GM15510 (cell line): ENCODE measurements around the gene ZACN.

Experiments
- POLR2A ChIP-seq: IDR thresholded peaks from 3 replicates; pipeline ENCODE4 v1.6.1; 2011; ENCODE audit warnings: borderline replicate concordance; ENCODE audit not compliant: insufficient read length; ENCODE audit errors: extremely low read depth

Gene ZACN

DNA sequence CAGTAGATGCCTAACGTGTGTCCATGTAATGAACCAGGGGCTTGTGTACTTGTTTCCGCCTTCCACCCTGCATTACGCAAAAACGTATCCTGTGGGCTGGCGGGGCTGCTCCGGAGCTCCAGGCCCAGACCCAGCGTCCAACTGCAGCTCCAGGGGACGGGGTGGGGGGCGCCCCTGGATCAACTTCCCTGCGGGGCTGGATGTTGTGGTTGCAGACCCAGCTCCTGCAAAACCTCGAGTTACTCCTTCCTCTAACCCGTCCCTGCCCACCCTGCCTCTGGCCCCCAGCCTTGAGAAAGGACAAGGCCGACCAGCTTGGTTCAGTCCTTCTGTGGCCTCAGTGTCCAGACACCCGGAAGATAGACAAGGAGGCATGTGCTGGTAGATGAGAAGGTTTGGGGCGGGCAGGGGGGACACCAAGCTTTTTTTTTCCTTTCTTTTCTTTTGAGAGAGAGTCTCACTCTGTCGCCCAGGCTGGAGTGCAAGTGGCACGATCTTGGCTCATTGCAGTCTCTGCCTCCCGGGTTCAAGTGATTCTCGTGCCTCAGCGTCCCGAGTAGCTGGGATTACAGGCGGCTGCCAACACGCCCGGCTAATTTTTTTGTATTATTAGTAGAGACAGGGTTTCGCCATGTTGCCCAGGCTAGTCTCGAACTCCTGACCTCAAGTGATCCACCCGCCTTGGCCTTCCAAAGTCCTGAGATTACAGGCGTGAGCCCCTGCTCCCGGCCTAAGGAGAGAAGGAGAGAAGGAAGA, 25.3 kb downstream of the ZACN start:
- TF ChIP-seq POLR2A = no peak

DNA sequence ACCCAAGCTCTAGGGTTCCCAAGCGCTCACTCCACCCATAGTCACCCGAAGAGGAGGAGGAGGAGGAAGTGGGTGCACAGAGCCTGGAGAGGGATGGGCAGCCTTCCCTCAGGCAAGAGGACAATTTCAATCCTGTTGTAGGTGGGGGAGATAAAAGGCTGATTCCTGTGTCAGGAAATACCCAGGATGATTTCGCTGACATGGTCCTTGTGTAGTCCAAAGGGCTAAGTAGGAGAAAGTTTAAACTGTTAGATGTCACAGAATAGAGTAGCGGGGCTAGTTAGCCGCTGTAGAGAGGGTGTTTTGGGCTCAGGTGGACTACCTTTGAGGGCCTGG, 25.9 kb downstream of the ZACN start:
- TF ChIP-seq POLR2A = no peak

DNA sequence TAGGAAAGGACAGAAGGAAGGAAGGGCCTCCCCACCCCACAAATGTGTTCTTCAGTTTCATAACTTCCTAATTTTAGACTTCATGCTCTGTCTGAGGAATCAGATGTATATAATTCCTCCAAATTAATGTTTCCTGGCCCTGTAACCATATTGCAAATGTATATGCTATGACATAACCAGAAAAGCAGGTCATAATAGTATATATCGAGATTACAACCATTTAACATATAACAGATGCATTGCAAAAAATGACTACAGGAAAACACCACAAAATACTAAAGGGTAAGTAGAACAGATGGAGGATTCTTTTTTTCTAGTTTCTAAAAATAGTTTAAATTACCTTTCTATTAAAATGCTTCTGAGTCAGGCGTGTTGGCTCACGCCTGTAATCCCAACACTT, 27.7 kb downstream of the ZACN start:
- no peak for TF ChIP-seq POLR2A

DNA sequence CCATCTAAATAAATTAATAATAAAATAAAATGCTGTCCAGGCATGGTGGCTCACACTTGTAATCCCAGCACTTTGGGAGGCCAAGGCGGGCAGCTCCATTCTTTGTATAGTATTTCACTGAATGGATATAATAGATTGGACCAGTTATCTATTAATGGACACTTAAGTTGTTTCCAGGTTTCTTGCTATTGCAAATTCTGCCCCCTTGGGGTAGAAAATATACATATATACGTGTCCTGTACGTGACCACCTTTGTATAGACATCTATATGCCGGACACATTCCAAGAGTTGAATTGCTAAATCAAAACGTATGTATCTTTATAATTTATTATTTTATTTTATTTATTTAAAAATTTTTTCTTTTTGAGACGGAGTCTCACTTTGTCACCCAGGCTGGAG, 28.5 kb downstream of the ZACN start:
- no peak for TF ChIP-seq POLR2A

DNA sequence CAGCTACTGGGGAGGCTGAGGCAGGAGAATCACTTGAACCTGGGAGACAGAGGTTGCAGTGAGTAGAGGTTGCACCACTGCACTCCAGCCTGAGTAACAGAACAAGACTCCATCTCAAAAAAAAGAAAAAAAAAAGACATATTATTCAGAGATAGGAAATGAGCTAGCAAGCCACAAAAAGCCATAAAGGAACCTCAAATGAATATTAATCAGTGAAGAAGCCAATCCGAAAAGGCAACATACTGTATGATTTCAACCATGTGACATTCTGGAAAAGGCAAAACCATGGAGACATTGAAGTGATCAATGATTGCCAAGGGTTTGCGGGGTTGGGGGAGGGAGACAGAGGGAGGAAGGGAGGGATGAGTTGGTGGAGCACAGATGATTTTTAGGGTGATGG, 33.0 kb downstream of the ZACN start:
- no peak for TF ChIP-seq POLR2A

DNA sequence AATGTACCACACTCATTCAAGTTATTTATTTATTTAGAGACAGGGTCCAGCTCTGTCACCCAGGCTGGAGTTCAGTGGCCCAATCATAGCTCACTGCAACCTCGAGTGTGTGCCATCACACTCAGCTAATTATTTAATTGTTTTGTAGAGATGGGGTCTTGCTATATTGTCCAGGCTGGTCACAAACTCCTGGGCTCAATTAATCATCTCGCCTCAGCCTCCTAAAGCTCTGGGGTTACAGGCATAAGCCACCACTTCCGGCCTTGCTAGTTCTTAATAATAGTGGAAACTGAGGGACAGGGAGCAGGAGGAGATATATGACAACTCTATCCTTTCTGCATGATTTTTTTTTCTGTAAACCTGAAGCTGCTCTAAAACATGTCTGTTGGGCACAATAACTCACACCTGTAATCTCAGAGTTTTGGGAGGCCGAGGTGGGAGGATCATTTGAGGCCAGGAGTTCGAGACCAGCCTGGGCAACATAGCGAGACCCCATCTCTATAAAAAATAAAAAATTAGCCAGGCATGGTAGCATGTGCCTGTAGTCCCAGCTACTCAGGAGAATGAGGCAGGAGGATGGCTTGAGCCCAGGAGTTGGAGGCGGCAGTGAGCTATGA, 36.3 kb downstream of the ZACN start:
- TF ChIP-seq POLR2A = no peak

DNA sequence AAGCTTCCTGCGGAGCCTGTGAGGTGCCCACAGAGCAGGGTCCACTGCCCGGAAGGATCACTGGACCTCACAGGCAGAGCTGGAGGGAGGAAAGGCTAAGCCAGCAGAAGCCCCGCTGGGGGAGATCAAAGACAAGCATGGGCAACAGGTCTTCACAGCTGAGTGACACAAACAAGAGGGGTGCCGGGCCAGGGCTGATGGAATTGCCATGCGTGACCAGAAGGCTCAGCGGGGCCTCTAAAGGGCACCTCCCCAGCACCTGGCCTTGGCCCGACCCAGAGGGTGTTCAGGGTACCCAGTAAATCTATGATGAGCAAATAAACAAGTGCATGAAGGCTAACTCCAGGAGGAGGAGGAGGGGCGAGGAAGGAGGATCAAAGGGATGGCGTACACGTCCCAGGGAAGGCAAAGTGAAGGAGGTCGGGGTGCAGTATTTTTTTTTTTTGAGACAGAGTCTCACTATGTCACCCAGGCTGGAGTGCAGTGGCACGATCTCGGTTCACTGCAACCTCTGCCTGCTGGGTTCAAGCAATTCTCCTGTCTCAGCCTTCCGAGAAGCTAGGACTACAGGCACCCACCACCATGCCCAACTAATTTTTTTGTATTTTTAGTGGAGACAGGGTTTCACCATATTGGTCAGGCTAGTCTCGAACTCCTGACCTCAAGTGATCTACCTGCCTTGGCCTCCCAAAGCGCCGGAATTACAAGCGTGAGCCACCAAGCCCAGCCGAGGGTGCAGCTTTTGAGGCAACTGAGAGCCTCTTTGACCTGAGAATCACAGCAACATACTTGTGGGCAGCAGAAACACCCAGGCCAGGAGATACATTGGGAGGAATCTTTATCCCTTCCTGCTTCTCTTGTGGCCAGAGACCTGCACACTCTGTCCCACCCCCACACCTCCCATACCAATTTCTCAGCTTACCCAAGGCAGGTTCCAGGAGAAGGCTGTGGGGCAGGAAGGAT, 40.7 kb downstream of the ZACN start:
- TF ChIP-seq POLR2A = no peak

DNA sequence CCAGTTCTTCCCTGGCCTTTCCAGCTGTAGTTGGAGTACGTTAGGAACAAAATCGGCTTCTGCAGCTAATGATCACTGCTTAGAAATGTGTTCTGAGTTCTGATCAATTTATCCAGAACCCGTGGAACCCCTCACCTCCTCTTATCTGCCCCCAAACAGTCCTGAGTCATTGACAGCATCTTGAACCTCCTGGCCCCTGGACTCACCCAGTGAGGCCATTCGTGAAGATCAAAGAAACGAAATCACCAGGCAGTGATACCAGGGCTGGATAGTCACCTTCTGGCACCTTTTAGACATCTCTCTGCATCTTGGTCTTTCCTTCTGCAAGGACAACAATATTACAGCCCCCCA, 41.7 kb downstream of the ZACN start:
- TF ChIP-seq POLR2A = no peak

DNA sequence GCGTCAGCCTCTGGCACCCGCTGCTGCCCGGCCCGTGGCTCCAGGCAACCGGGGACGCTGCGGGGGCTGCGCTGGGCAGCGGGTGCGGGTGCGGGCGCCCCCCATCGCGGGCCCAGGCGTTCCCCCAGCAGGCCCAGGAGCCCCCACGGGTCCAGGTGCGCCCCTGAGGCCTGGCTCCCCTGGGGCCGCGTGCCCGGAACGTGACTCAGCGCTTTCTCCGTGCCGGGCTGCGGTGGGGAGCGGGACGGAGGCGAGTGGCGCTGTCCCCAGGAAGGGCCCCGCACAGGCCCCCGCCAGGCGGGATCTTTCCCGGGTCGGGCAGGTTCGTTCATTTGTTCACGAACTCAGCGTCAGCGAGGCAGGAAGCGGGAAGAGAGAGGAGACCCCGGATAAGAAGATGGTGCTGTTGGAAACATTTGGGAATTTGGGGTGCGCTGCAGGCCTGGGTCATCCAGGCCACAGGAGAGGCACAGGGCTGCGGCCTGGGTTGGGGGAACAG, 43.0 kb downstream of the ZACN start:
- TF ChIP-seq POLR2A = no peak

DNA sequence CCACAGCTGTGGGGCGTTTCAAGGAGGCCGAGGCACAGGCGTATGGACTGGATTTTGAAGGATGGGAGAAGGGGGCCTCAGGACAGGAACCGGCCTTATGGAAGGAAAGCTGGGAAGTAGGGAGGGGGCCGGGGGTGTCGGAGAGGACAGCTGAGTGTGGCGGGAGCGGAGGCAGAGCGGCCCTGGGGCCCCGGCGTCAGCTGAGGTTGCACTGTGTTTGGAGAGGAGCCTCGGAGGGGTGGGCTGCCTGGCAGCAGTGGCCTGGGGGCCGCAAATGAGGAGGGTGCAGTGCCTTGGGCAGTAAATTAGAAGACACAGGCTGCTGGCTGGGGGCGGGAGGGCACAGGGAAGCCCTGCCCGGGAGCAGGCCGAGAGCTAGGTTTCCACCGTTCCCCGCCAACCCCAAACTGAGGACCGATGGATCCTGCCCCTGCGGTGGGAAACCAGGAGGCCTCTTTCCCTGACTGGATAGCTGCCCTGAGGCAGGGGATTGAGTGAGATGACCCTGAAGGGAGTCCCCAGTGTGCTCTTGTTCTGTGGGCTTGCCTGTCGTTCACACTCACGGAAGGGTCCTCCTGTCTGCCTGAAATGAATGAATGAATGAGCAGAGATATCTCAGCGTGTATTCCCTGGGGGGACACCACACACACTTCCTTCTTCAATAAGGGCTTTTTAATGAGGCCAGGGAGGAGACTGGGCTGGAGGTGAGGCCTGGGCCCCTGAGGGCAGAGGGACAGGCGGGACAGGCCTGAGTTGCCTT, 43.6 kb downstream of the ZACN start:
- TF ChIP-seq POLR2A = no peak

DNA sequence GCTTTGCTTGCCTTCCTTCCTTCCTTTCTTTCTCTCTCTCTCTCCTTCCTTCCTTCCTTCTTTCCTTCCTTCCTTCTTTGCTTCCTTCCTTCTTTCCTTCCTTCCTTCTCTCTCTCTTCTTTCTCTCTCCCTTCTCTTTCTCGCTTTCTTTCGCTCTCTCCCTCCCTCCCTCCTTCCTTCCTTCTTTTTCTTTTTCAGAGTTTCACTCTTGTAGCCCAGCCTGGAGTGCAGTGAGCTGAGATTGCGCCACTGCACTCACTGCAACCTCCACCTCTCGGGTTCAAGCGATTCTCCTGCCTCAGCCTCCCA, 44.2 kb downstream of the ZACN start:
- TF ChIP-seq POLR2A = no peak

DNA sequence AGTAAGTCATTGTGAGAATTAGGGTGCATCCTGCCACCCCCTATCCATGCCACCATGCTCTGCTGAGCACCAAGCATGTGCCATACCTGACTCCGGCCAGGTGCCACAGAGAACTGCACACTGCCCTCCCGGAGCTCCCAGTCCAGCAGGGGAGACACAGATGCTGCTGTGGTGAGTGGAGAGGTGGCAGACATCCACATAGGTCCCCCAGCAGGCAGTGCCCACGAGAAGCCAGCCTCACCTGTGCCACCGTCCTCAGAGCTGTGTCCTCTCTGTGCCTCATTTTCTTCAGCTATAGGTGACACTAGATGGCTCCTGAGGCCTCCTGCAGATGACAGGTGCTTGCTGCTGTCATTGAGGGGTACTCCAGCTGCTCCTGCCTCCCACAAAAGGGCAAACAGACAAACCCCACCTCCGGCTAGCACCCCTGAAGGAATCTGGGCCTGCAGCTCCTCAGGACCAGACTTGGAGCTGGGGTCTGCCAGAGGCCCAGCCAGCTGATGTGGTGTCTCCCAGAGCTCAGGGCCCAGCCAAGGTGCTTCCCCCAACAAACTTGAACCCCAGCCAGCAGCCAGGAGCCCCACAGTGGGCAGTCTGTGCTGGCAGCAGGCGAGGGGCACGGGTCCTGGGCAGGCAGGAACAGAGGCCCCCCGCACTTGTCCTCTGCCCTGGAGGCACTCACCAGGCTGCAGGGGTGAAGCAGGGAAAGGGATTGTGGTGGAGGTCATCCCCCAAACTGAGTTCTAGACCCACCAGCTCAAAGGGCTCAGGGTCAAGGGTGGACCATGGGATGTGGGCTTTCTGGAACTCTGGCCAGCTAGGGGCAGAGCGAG, 45.0 kb downstream of the ZACN start:
- no peak for TF ChIP-seq POLR2A

DNA sequence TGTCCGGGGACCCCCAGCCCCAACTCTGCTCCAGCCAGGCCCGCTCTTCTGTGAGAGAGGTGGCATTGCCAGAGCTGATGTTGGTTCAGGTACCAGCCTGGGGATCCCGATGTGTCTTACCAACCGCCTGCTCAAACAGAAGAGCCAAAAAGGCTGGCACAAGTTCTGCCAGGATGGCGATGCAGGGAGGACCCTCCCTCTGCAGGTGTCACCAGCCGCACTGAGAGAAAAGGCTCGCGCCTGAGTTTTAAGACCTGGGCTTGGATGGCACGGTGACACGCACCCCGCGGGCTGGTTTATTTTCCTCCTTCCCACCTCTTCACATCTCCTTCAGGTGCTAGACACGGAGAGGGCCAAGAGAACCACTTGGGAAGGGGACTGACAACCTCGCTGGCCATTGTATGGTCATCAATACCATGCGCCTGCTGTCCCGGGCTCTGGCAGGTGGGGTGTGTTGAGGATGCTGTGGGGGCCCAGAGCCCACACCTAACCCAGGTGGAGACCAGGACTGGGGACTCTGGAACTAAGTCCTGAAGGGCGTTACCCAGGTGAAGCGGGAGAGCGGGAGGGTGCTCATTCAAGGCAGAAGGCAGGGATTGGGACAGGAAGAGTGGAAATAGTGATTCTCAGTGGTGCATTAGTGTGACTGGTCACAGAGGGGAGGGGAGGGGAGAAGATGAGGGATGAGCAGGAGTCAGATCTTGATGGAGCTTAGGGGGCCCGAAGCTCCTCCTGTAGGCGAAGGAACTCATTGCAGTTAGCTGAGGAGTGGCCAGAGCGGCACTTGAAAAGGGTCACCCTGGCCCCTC, 45.8 kb downstream of the ZACN start:
- no peak for TF ChIP-seq POLR2A
